Stimulated activated naive CD8-positive, alpha-beta T cell treated with anti-CD3 and anti-CD28 coated beads, Interleukin-15, Interleukin-2, amounts not matched to agents 100 U/mL and 50 U/mL, for 24 hours (primary cell): ENCODE measurements around the gene BCOR.

ENCODE experiments used
- ATAC-seq: fragments of 150-1000 bp; cut with Tn5 transposase; one replicate; pipeline ENCODE4 v1.10.0; 2021
- DNase-seq: peaks from one replicate; pipeline ENCODE4 v3.0.0; 2021

The BCOR gene

GRCh38 chrX:40003428-40004245 lies 94.1 kb downstream of the BCOR start:
- DNase-seq = no peak
- no peak for ATAC-seq

GRCh38 chrX:40003071-40003427 lies 94.7 kb downstream of the BCOR start:
- ATAC-seq (no peak), DNase-seq (no peak)
